ENCODE measurements around the gene AP1S3.

The AP1S3 gene

GRCh38 chr2:223782629-223783028 is 54.8 kb downstream of the AP1S3 start:
- H3F3A ChIP-seq (ENCODE audit: insufficient read depth, low read length): no peaks in the 10 kb centered on the region
- H3K79me2 ChIP-seq (ENCODE audit: insufficient read depth, low read length): peaks cover 30% of the 10 kb centered on the region
- H3K9ac ChIP-seq (ENCODE audit: low read length): no peak overlapping the region
- H3K9me2 ChIP-seq (ENCODE audit: low read depth, low read length): no peaks in the 10 kb centered on the region
- no peak overlapping the region for H2AFZ ChIP-seq (ENCODE audit: low read length)
- no peaks in the 10 kb centered on the region for H4K20me1 ChIP-seq (ENCODE audit: insufficient read depth, low read length)
- peaks cover 20% of the 10 kb centered on the region for H3K4me1 ChIP-seq (ENCODE audit: insufficient read depth, low read length, severe bottlenecking)
- H3K9me3 ChIP-seq (ENCODE audit: low read length): no peaks in the 10 kb centered on the region
- no peak overlapping the region for H3K4me3 ChIP-seq (ENCODE audit: low read depth, low read length, poor library complexity, severe bottlenecking)
- H3K27ac ChIP-seq (ENCODE audit: low read depth, low read length, poor library complexity, severe bottlenecking): no peak overlapping the region
- H3K36me3 ChIP-seq (ENCODE audit: insufficient read depth, low read length): peaks cover 7% of the 10 kb centered on the region; the same call in 1 of the 2 replicates
- no peak overlapping the region for H3K4me2 ChIP-seq (ENCODE audit: low read length)
- no peaks in the 10 kb centered on the region for H3K27me3 ChIP-seq (ENCODE audit: insufficient read depth, low read length)
- TF ChIP-seq CTCF (IDR thresholded peaks at IDR 0.05; ENCODE audit: low read length) (no peak), EZH2 (IDR thresholded peaks at IDR 0.05; ENCODE audit: borderline replicate concordance, low read length) (no peak)

GRCh38 chr2:223781560-223781959 is 55.8 kb downstream of the AP1S3 start:
- Histone ChIP-seq H3K79me2 (ENCODE audit: insufficient read depth, low read length) (peaks cover 30% of the 10 kb centered on the region), H3K9me3 (ENCODE audit: low read length) (no peaks in the 10 kb centered on the region), H4K20me1 (ENCODE audit: insufficient read depth, low read length) (no peaks in the 10 kb centered on the region), H3K9ac (ENCODE audit: low read length) (no peak overlapping the region), H3K4me3 (ENCODE audit: low read depth, low read length, poor library complexity, severe bottlenecking) (no peak overlapping the region), H3F3A (ENCODE audit: insufficient read depth, low read length) (no peaks in the 10 kb centered on the region), H3K36me3 (ENCODE audit: insufficient read depth, low read length) (peaks cover 18% of the 10 kb centered on the region), H2AFZ (ENCODE audit: low read length) (no peak overlapping the region), H3K9me2 (ENCODE audit: low read depth, low read length) (no peaks in the 10 kb centered on the region), H3K27ac (ENCODE audit: low read depth, low read length, poor library complexity, severe bottlenecking) (no peak overlapping the region), H3K4me1 (ENCODE audit: insufficient read depth, low read length, severe bottlenecking) (peaks cover 10% of the 10 kb centered on the region), H3K27me3 (ENCODE audit: insufficient read depth, low read length) (no peaks in the 10 kb centered on the region), H3K4me2 (ENCODE audit: low read length) (no peak overlapping the region)
- TF ChIP-seq CTCF (IDR thresholded peaks at IDR 0.05; ENCODE audit: low read length) (no peak), EZH2 (IDR thresholded peaks at IDR 0.05; ENCODE audit: borderline replicate concordance, low read length) (no peak)

- H4K20me1 ChIP-seq (ENCODE audit: insufficient read depth, low read length): no peaks in the 10 kb centered on the region
- no peaks in the 10 kb centered on the region for H3K9me2 ChIP-seq (ENCODE audit: low read depth, low read length)
- 0 out of 2 replicates have a peak, but pooled peaks cover 17% of the 10 kb centered on the region for H3K79me2 ChIP-seq (ENCODE audit: insufficient read depth, low read length)
- no peaks in the 10 kb centered on the region for H3F3A ChIP-seq (ENCODE audit: insufficient read depth, low read length)
- H3K4me2 ChIP-seq (ENCODE audit: low read length): 0 out of 2 replicates have a peak overlapping the region, but pooled peaks have one; percentile 37
- peaks cover 4% of the 10 kb centered on the region for H3K4me1 ChIP-seq (ENCODE audit: insufficient read depth, low read length, severe bottlenecking)
- H3K36me3 ChIP-seq (ENCODE audit: insufficient read depth, low read length): peaks cover 35% of the 10 kb centered on the region
- H3K9me3 ChIP-seq (ENCODE audit: low read length): no peaks in the 10 kb centered on the region
- H3K4me3 ChIP-seq (ENCODE audit: low read depth, low read length, poor library complexity, severe bottlenecking): no peak overlapping the region
- TF ChIP-seq CTCF (IDR thresholded peaks at IDR 0.05; ENCODE audit: low read length) (peak; percentile 59), EZH2 (IDR thresholded peaks at IDR 0.05; ENCODE audit: borderline replicate concordance, low read length) (no peak)
- H3K27ac ChIP-seq (ENCODE audit: low read depth, low read length, poor library complexity, severe bottlenecking): no peak overlapping the region
- H2AFZ ChIP-seq (ENCODE audit: low read length): no peak overlapping the region
- H3K27me3 ChIP-seq (ENCODE audit: insufficient read depth, low read length): no peaks in the 10 kb centered on the region
- H3K9ac ChIP-seq (ENCODE audit: low read length): no peak overlapping the region
Observed at GRCh38 chr2:223779877-223780276, 57.5 kb downstream of the AP1S3 start.
